Astrocyte of the spinal cord (primary cell): ENCODE data around the gene TLCD5.

Source experiments
- DNase-seq: peaks from one replicate; pipeline ENCODE4 v3.0.0; 2011; ENCODE audit warnings: low read depth, low spot score
- H3K4me3 ChIP-seq: 2 replicates; pipeline ENCODE4 v1.5.1; 2011; ENCODE audit warnings: low read depth, mild to moderate bottlenecking, low read length, moderate library complexity
- in situ Hi-C: cut with HindIII; loops from 2 replicates; pipeline ENCODE4 v1.10.0; 2017; ENCODE audit warnings: low sequenced_read_pairs
- TF ChIP-seq, protein P1 (sequence below): IDR thresholded peaks from 2 replicates; pipeline ENCODE4 v1.5.1; 2012; ENCODE audit warnings: low read depth, mild to moderate bottlenecking, low read length, inconsistent platforms

The TLCD5 gene

DNA sequence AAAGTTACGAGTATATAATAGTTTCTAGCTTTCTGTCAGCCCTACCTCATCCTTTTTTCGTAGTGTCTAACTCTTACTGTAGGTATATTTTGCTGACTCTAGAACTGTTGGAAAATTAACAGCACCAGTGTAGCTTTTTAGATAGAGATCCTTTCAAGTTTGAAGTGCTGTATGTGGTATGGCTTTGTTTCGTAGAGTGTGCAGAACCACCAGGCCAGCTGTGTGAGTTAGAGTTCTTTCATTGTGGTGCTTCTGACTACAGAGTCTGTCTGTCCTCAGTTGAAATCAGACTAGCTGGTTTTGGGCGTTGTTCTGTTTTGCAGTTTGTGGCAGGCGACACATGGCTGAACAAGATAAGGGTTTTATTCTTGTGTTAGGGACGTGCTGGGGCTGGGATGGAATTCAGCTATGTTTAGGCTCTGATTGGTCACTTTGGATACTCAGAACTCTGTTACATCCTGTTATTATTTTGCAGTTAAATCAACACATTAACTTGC is 14.3 kb downstream of the TLCD5 start:
- peak overlapping the region; percentile 95 for H3K4me3 ChIP-seq
- TF ChIP-seq, protein P1, sequence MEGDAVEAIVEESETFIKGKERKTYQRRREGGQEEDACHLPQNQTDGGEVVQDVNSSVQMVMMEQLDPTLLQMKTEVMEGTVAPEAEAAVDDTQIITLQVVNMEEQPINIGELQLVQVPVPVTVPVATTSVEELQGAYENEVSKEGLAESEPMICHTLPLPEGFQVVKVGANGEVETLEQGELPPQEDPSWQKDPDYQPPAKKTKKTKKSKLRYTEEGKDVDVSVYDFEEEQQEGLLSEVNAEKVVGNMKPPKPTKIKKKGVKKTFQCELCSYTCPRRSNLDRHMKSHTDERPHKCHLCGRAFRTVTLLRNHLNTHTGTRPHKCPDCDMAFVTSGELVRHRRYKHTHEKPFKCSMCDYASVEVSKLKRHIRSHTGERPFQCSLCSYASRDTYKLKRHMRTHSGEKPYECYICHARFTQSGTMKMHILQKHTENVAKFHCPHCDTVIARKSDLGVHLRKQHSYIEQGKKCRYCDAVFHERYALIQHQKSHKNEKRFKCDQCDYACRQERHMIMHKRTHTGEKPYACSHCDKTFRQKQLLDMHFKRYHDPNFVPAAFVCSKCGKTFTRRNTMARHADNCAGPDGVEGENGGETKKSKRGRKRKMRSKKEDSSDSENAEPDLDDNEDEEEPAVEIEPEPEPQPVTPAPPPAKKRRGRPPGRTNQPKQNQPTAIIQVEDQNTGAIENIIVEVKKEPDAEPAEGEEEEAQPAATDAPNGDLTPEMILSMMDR = no peak
- DNase-seq = peak; percentile 52
- in situ Hi-C loops = no loop called here

DNA sequence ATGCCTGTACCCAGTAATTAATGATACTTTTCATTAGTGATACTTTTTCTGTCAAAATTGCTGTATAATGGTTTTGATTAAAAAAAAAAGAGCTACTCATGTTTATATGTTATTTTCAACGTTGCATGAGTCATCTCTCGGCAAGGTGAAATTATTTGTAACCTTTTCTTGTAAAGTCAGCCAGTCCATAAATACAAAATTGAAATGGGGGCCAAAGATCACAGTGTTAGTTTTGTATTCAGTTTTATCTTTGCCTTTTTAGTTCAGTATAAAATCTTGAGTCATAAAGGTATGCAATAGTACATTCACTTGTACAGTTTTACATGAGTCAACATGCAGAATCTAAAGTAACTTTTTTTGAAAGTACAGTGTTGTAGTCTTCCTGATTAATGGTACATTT is 15.4 kb downstream of the TLCD5 start:
- TF ChIP-seq, protein P1 = no peak
- no peak overlapping the region for H3K4me3 ChIP-seq
- in situ Hi-C loops = no loop called here
- peak; percentile 32 for DNase-seq

DNA sequence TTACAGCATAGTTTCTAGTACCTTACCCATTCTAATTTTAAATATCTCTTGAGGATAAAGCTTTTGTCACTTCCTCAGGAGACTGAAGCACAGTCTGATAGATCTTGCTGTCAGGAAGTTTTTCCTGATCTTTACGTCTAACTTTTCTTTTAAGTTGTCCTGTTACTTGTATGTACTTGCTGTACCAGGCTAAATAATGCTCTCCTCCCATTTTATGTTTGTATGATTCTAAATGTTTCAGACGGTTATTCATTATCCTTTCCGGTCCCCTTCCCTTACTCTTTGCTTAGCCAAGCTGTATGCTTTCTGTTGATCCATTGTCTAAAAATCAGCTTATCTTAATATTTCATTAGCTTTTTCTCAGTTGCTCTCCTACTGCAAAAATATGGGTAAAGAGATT is 17.1 kb downstream of the TLCD5 start:
- no peak overlapping the region for H3K4me3 ChIP-seq
- TF ChIP-seq, protein P1 = no peak
- in situ Hi-C loops = no loop called here
- DNase-seq = no peak

DNA sequence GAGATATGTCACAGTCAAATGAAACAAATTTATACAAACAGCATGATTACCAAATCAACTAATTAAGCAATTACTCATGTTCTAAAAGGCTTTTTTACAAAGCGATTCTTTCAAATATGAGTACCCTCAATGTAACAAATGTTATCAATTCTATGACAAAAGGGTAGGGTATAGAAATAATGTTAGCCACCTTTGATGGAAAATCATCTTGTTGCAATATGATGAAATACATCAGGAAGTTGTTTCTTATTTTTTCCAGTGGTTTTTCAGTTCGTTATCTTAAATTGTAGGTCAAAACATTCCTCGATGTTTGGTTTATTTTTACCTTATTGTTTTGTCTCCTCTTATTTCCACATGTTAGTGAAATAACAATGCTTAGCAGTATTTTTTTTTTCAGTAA is 17.6 kb downstream of the TLCD5 start:
- TF ChIP-seq, protein P1 = no peak
- no peak for DNase-seq
- H3K4me3 ChIP-seq = no peak overlapping the region
- in situ Hi-C loops = no loop called here

DNA sequence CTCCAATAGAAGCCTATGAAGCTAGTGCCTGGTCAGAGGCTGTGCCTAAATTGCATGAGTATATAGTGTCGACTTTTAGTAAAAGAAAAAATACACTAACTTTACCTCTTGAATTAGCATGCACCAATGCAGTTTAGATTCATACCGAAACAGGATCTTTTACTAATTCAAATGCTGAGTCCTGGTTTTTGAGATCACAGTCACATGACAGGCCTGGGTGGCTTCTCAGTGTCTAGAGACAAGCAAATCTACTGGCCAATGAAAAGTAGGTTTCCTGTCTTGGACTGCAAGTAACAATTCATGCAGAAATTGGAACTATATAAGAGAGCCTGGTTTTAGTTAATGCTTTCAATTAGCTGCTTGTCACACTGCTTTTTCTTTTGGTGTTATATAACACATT is 18.3 kb downstream of the TLCD5 start:
- no peak for DNase-seq
- in situ Hi-C loops = no loop called here
- no peak overlapping the region for H3K4me3 ChIP-seq
- TF ChIP-seq, protein P1 = no peak

DNA sequence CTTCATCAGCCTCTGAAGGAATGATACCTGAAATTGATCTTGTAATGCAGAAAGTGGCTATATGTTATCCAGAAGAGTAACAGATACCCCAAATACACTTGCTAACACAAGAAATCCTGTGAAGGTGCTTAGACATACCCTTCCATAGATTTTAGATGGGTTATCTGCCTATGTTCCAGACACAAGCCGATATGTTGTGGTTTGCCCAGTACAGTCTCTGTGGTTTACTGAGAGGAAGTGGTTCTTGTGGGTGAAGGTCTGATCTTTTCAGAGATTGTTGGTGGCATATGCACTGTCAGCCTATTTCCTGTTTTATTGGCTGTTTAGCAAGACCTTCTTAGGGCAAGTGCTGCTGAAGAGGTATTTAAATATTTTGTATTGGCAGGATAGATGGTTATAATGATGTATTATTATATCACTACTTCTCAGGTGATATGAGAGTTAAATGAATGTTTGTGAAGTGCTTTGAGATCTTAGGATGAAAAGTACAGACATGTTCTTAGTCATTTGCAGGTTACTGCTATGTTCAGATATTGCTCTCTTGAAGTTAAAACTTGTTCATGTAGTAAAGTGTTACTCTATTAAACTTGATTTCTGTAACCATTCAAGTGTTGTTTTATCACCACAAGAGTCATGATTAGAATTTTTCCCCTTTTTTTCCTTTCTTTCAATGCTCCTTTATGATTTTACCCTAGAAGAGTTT is 19.4 kb downstream of the TLCD5 start:
- TF ChIP-seq, protein P1 = no peak
- H3K4me3 ChIP-seq = no peak overlapping the region
- DNase-seq = peak; percentile 64
- in situ Hi-C loops = no loop called here

DNA sequence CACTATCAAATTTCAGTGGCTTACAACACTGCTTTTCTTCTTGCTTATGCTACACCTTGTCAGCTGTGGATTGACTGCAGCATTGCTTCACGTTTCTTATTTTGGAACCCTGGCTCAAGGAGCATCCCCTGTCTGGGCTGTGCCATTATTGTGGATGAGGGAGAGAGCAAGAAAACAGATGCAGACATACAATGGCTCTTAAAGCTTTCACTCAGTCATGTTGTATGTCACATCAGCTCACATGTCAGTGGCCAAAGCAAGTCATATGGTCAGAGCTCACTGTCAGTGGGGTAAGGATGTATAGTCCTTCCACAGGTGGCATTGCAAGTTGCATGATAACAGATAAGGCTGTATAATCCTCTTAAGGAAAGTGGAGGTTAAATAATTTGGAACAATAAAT is 21.1 kb downstream of the TLCD5 start:
- no peak for DNase-seq
- H3K4me3 ChIP-seq = no peak overlapping the region
- TF ChIP-seq, protein P1 = no peak
- in situ Hi-C loops = no loop called here
